Measurements from ENCODE around the gene VAPA.

The VAPA gene

GRCh38 chr18:9944805-9945204 is 31.0 kb downstream of the VAPA start:
- no peak for DNase-seq

DNA sequence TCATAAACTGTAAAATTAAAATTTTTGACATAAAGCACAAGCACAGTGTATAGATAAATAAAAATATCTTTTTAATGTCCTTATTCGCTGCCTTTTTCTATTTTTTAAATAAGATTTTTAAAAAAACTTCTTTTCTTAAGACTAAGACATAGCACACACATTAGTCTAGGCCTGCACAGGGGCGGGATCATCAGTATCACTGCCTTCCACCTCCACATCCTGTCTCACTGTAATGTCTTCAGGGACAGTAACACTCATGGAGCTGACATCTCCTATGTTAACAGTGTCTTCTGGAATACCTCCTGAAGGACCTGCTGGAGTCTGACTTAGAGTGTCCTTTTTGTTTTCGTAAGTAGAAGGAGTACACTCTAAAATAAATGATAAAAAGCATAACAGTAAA is 33.0 kb downstream of the VAPA start:
- no peak for DNase-seq

- DNase-seq, result no peak
These were observed 33.4 kb downstream of the VAPA start for GRCh38 chr18:9947248-9947647.

GRCh38 chr18:9949315-9949714 is 35.5 kb downstream of the VAPA start:
- no peak for DNase-seq

DNA sequence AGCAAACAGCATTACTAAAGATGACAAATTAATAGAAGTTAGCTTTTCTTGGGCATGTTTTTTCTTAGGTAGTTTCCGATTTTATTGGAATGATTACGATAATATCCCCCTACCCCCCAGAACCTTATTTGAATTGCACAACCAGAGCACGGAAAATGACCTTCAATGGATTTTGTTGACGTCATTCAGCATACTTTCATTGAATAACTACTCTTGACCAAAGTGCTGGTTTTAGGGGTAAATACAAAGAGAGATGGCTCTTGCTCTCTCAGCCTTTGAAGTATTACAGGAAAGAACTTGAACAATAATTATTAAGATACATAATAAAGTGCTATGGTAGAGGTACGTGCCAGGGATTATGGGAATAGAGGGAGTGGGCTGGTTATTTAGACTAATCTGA is 36.0 kb downstream of the VAPA start:
- DNase-seq, result no peak

DNA sequence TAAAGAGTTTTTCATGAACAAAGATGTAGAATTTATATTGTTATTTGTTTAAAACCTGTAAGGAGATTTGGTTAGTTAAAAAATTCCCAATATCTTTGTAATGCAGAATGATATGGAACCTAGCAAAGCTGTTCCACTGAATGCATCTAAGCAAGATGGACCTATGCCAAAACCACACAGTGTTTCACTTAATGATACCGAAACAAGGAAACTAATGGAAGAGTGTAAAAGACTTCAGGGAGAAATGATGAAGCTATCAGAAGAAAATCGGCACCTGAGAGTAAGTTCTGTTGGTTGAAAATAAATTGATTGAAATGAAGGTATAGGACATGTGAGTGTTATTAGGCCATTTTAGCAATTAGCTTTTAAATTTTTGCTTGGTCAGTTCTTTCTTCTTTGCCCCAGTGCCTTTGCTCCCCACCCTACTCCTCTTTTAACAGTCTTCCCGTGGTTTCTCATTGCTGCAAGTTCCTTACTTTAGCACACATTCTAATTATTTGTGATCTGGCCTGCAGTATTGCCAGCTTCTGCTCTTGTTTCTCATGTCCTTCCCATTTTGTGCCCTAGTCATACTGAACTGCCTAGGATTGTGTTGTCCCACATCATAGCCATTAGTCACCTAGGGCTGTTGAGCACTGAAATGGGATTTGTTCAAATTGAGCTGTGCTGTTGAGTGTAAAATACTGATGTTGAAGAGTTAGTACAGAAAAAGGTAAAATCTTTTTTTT is 36.6 kb downstream of the VAPA start:
- DNase-seq, result no peak

DNA sequence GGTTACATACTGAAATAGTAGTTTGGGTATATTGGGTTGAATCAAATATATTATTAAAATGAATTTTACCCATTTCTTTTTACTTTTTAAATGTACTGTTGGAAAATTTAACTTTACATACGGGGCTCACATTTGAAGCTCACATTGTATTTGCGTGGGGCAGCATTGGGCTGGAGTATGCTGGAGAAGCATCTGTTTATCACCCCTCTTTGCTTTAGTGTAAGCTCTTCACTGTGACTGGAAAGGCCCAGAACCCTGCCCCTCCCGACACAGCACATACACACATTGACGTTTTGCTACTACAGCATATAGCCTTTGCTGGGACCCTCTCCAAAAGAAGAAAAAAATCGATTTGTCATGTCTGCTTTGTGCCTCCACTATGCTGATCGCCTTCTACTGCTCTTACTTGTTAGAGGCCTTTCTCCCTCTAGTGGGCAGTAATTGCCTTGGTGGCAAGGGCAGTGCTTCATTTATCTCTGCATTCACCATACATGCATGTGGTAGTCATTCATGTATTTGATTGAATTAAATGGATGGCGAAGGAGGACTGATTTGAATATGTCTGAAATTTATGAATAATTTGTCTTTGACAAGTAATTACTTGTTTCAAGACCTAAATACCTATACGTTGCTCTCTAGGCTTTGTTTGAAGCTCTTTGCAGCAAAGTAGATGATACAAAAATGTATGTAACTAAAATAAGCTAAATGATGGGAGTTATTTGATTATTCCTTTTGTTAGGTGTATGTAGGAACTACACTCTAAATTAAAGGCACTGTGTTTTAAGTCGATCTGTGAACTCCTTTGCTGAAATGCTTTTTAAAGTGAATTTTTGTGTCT is 37.4 kb downstream of the VAPA start:
- peak; percentile 49 for DNase-seq

DNA sequence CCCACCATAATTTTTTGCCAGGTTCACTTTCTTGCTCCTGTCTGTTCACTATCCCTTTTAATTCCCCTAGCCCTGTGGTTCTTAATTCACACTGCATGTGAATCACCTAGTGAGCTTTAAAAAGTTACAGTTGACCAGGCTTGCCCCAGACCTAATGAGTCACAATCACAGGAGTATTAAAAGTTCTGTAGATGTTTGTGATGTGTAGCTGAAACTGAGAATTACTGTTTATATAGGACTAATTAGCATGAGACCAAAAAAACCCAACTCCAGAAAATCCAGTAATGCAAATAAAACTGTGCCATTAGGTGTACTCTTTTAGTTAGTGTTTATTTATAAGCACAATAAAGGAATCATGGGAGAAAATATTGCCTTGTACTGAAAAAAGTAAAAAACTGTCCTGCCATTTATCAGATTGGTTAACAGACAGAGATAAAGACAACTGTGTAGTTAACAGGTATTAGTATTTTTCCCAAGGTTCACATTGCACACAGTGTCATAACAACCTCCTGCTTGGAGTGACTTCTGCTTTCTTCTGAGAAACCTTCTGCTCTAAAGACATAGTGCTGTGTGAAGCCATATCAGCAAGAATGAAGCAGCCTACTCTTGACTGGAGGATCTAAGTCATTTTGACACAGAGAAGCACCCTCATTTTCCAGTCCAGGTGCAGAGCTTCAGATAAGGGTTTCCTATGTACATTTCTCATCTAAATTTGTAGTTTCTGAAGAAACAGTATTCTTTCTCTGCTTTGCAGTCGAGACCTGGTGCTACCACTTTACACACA is 39.0 kb downstream of the VAPA start:
- DNase-seq, result no peak

GRCh38 chr18:9958861-9959399 is 45.1 kb downstream of the VAPA start:
- no peak for DNase-seq

DNA sequence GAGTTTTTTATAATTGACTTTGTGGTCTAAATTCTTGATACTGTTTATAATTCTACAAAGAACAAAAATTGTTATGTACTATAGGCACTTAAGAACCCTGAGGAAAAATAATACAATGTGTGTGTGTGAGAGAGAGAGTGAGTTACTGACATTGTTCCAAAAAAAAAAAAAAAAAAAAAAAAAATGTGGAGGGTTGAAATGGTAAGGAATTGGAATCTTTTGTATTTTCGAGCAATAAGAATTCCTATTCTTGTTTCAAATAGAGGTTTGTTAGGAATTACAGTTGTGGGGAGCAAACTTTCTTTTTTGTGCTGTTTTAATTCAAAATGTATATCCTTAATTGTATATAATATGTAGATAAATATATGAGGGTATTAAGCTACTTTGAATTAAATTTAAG is 45.7 kb downstream of the VAPA start:
- DNase-seq, result no peak

GRCh38 chr18:9960258-9960904 is 46.6 kb downstream of the VAPA start:
- DNase-seq, result no peak

DNA sequence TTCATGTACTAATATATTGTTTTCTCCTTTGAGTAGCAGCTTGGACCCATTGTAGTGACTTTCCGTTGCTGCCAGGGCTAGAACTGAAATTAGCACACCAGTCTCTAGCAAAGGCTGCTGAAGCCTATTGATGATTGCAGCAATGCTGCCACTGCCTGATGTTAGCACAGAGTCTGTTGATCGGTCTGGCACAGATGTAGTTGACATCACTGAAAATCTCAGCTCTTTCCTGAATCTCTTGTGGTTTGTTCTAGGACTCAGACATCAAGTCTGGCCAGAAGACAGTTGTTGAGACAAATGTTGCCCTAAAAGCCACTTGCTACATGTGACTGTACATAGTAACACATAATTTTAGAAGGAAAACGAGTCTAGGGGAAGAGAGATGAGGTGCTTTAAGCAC is 47.2 kb downstream of the VAPA start:
- DNase-seq, result no peak

DNA sequence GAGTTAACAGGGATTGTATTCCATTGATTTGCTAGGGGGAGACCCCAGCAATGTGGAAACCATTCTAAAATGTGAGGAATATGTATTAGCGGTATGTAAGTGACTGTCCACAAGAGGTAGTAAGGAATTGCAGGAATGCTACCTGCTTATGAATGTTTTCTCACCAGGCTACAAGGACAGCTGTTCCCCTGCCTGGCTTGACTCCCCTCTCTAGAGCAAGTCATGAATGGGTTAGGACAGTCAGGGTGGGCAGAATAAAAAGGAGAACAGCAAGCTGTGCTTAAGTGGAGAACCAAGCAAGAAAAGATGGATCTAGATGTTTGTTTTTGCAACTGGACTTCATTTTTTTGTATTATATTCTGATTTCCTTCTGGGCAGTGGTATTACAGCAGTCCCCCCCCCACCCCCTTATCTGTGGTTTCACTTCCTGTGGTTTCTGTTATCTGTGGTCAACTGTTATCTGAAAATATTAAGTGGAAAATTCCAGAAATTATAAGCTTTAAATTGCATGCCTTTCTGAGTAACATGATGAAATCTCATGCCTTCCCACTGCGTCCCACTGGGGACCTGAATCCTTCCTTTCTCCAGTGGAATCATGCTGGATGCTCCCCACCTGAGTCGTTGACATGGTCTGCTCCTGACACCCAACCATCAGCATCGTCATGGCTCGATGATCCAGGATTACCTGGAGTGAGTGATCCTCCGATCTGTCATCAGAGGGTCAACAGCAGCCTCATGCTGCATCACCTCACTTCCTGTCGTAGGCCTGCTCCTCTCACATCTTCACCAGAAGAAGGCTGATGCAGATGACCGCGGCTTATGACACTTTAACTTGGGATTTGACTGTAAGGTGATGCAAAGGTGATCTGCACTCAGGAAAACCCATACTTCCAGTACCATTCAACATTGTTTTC is 52.2 kb downstream of the VAPA start:
- no peak for DNase-seq

GRCh38 chr18:9968081-9968848 is 54.4 kb downstream of the VAPA start:
- DNase-seq, result no peak

DNA sequence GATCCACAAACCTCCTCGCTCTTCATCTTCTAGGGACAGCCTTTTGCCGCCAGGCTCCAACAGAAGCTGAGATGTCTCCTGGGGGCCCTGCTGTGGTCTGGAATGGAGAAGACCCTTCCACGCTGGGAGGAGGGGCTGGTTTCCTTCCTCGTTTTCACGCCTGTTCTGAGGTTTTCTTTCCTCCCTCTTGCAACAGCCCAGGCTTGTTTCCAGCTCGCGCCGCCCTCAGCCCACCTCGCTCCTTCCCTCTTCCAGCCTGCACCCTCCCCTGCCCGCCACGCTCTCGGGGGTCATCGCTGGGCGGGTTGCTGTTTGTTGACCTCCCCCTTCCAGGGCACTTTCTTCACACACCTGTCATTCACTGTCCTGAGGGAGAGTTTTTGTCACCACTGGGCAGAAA is 55.4 kb downstream of the VAPA start:
- DNase-seq, result no peak

- DNase-seq, result peak; percentile 20
These were observed 57.6 kb downstream of the VAPA start for GRCh38 chr18:9971313-9971920.

DNA sequence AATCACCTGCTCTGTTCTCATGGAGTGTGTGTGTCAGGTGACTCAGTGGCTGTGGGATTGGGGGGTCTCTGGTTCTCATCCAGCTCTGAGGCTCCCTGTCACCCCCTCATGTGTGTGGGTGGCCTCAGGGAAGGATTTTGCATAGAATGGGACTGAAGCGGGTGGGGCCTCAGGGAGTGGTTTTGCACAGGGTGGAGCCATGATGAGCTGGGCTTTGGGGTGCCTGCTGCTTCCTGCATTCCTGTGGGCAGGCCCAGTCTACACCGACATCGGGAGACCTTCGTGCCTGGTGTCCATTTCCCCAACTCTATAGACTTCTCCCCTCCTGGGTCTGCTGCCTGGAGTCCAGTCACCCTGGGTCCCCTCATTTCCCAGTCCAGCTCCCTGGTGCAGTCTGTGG is 59.7 kb downstream of the VAPA start:
- DNase-seq, result no peak

GRCh38 chr18:9974279-9974915 is 60.6 kb downstream of the VAPA start:
- DNase-seq, result no peak

- DNase-seq, result no peak
These were observed 61.8 kb downstream of the VAPA start for GRCh38 chr18:9975658-9976057.

GRCh38 chr18:9982711-9983110 is 68.9 kb downstream of the VAPA start:
- no peak for DNase-seq
